GM23248 (cell line): Measurements from ENCODE around the gene DAB2IP. TPM values are rescaled to one million over a fixed set of nuclear protein-coding genes. Genes with fewer than 3 reads are reported as not detected.
A peak's percentile ranks its signal among the peaks of the same experiment; 100 is the strongest.

ENCODE experiments used
- DNase-seq: peaks from one replicate; pipeline ENCODE4 v3.0.0-alpha.2; 2015
- H2AFZ ChIP-seq: fragments of 200-600 bp; sonication (generic); 2 replicates; pipeline ENCODE4 v1.6.1; 2016; ENCODE audit warnings: antibody characterized with exemption
- H3F3A ChIP-seq: fragments of 200-600 bp; sonication (generic); 2 replicates; pipeline ENCODE4 v1.6.1; 2016; ENCODE audit warnings: mild to moderate bottlenecking, antibody characterized with exemption, mixed run types; ENCODE audit not compliant: insufficient read depth
- H3K27ac ChIP-seq: fragments of 200-600 bp; sonication (generic); 2 replicates; pipeline ENCODE4 v1.5.1; 2016; ENCODE audit warnings: mild to moderate bottlenecking
- H3K27me3 ChIP-seq: fragments of 200-600 bp; sonication (generic); replicated peaks from 2 replicates; pipeline ENCODE4 v1.6.1; 2016; ENCODE audit warnings: mild to moderate bottlenecking; ENCODE audit not compliant: insufficient read depth
- H3K36me3 ChIP-seq: fragments of 200-600 bp; sonication (generic); 2 replicates; pipeline ENCODE4 v1.6.1; 2016; ENCODE audit warnings: low read depth, mild to moderate bottlenecking
- H3K4me1 ChIP-seq: fragments of 200-600 bp; sonication (generic); 2 replicates; pipeline ENCODE4 v1.6.1; 2016; ENCODE audit warnings: mild to moderate bottlenecking; ENCODE audit not compliant: insufficient read depth
- H3K4me2 ChIP-seq: fragments of 200-600 bp; sonication (generic); one replicate; pipeline ENCODE4 v1.6.1; 2016; ENCODE audit warnings: mild to moderate bottlenecking; ENCODE audit not compliant: unreplicated experiment
- H3K4me3 ChIP-seq: fragments of 200-600 bp; sonication (generic); 2 replicates; pipeline ENCODE4 v1.5.1; 2016; ENCODE audit warnings: mild to moderate bottlenecking
- H3K79me2 ChIP-seq: fragments of 200-600 bp; sonication (generic); 2 replicates; pipeline ENCODE4 v1.6.1; 2016; ENCODE audit warnings: mild to moderate bottlenecking; ENCODE audit not compliant: insufficient read depth
- H3K9ac ChIP-seq: fragments of 200-600 bp; sonication (generic); 2 replicates; pipeline ENCODE4 v1.6.1; 2016; ENCODE audit warnings: mild to moderate bottlenecking
- H3K9me2 ChIP-seq: fragments of 200-600 bp; sonication (generic); 2 replicates; pipeline ENCODE4 v1.6.1; 2016; ENCODE audit warnings: mixed run types, mild to moderate bottlenecking, moderate library complexity; ENCODE audit not compliant: insufficient read depth
- H3K9me3 ChIP-seq: fragments of 200-600 bp; sonication (generic); one replicate; pipeline ENCODE4 v1.6.1; 2017; ENCODE audit warnings: low read depth
- H4K20me1 ChIP-seq: fragments of 200-600 bp; sonication (generic); 2 replicates; pipeline ENCODE4 v1.6.0; 2016; ENCODE audit not compliant: insufficient read depth
- EZH2 ChIP-seq: fragments of 200-600 bp; sonication (generic); IDR thresholded peaks from 2 replicates; pipeline ENCODE4 v1.6.1; 2018; ENCODE audit warnings: antibody characterized with exemption, mild to moderate bottlenecking; ENCODE audit not compliant: insufficient read depth, poor library complexity, severe bottlenecking
- EZH2phosphoT487 ChIP-seq: fragments of 200-600 bp; sonication (generic); IDR thresholded peaks from 2 replicates; pipeline ENCODE4 v1.6.1; 2018; ENCODE audit warnings: antibody characterized with exemption, moderate library complexity, mild to moderate bottlenecking, low read depth; ENCODE audit not compliant: insufficient read depth
- whole genome bisulfite sequencing, 2 experiments: methylation state at CpG; one replicate each; pipeline ENCODE4 v1.1.6; 2015 to 2017; ENCODE audit warnings: low lambda C conversion rate in 2 of 2, low coverage in 1 of 2; ENCODE audit errors: missing lambda C conversion rate in 2 of 2; 5-methylcytosine and 5-hydroxymethylcytosine counted together
- in situ Hi-C: fragments of 300-500 bp; cut with MboI; formaldehyde crosslinking; loops from 2 replicates; pipeline ENCODE4 v1.15.0; 2020
- polyA plus RNA-seq: library from polyadenylated mRNA; unstranded; fragments of >200 nt; fragmentation: Nextera tagmentation; extraction: Ambion mirVana; gene quantifications from 2 replicates; pipeline ENCODE4 v1.2.1, GENCODE V29; 2016
- total RNA-seq: library from RNA; depleted of rRNA; stranded (reverse); fragments of >200 nt; shearing (Covaris generic); gene quantifications from 2 replicates; pipeline ENCODE4 v1.2.3, GENCODE V29; 2014

Gene DAB2IP
- total and polyA plus RNA-seq, 2 experiments from 2014 or later: 2.6 to 19.7 TPM

- Histone ChIP-seq H3K9me3 (no peaks in the 10 kb centered on the region), H3K9me2 (no peaks in the 10 kb centered on the region), H3F3A (no peaks in the 10 kb centered on the region), H3K27ac (no peak overlapping the region), H3K9ac (no peak overlapping the region), H3K27me3 (peaks cover 2% of the 10 kb centered on the region; the same call in 1 of the 2 replicates), H3K4me2 (no peak overlapping the region), H3K36me3 (no peaks in the 10 kb centered on the region), H2AFZ (no peak overlapping the region), H3K4me3 (no peak overlapping the region), H4K20me1 (no peaks in the 10 kb centered on the region), H3K79me2 (no peaks in the 10 kb centered on the region), H3K4me1 (no peaks in the 10 kb centered on the region)
- TF ChIP-seq EZH2phosphoT487 (no peak), EZH2 (no peak)
- WGBS, 2 experiments: 75 to 77% methylated on average over 7 of the region's 7 CpGs
- in situ Hi-C loops: no loop called here
- no peak for DNase-seq
These were observed 12.2 kb downstream of the DAB2IP start for GRCh38 chr9:121663591-121663990.

GRCh38 chr9:121666294-121666693 is 14.9 kb downstream of the DAB2IP start:
- H3K4me1 ChIP-seq: no peaks in the 10 kb centered on the region
- no peak for TF ChIP-seq EZH2
- TF ChIP-seq EZH2phosphoT487: no peak
- H3K27me3 ChIP-seq: no peaks in the 10 kb centered on the region
- H3K79me2 ChIP-seq: no peaks in the 10 kb centered on the region
- in situ Hi-C loops: no loop called here
- 67 to 84% methylated on average over 4 to 8 of the region's 8 CpGs for WGBS, 2 experiments
- no peaks in the 10 kb centered on the region for H3K9me3 ChIP-seq
- H3K36me3 ChIP-seq: no peaks in the 10 kb centered on the region
- no peak overlapping the region for H2AFZ ChIP-seq
- H3K27ac ChIP-seq: no peak overlapping the region
- H3K4me3 ChIP-seq: no peak overlapping the region
- peaks cover under 1% of the 10 kb centered on the region; the same call in 1 of the 2 replicates for H3F3A ChIP-seq
- H3K4me2 ChIP-seq: no peak overlapping the region
- H3K9ac ChIP-seq: no peak overlapping the region
- no peak for DNase-seq
- H3K9me2 ChIP-seq: no peaks in the 10 kb centered on the region
- H4K20me1 ChIP-seq: no peaks in the 10 kb centered on the region

- Histone ChIP-seq H3K9me2 (no peaks in the 10 kb centered on the region), H3K27me3 (no peaks in the 10 kb centered on the region), H3K9ac (no peak overlapping the region), H3K9me3 (no peaks in the 10 kb centered on the region), H3K4me3 (no peak overlapping the region), H3K79me2 (no peaks in the 10 kb centered on the region), H4K20me1 (no peaks in the 10 kb centered on the region), H3K4me2 (no peak overlapping the region), H3F3A (peaks cover 10% of the 10 kb centered on the region; the same call in 1 of the 2 replicates), H2AFZ (no peak overlapping the region), H3K4me1 (no peaks in the 10 kb centered on the region), H3K27ac (no peak overlapping the region), H3K36me3 (no peaks in the 10 kb centered on the region)
- no peak for TF ChIP-seq EZH2phosphoT487
- no peak for TF ChIP-seq EZH2
- DNase-seq: no peak
- 87% methylated on average over 6 of the region's 6 CpGs for WGBS, 2 experiments
- in situ Hi-C loops: no loop called here
These were observed 15.8 kb downstream of the DAB2IP start for GRCh38 chr9:121667214-121667613.

- DNase-seq: no peak
- no peaks in the 10 kb centered on the region for H3K9me2 ChIP-seq
- no peaks in the 10 kb centered on the region for H4K20me1 ChIP-seq
- no peak overlapping the region for H3K4me2 ChIP-seq
- 82 to 86% methylated on average over 9 of the region's 9 CpGs for WGBS, 2 experiments
- H3K79me2 ChIP-seq: no peaks in the 10 kb centered on the region
- no peaks in the 10 kb centered on the region for H3K36me3 ChIP-seq
- no peaks in the 10 kb centered on the region for H3K27me3 ChIP-seq
- in situ Hi-C loops: no loop called here
- no peak overlapping the region for H3K4me3 ChIP-seq
- no peak for TF ChIP-seq EZH2
- no peaks in the 10 kb centered on the region for H3K4me1 ChIP-seq
- H3K27ac ChIP-seq: no peak overlapping the region
- no peaks in the 10 kb centered on the region for H3K9me3 ChIP-seq
- no peak overlapping the region for H3K9ac ChIP-seq
- H3F3A ChIP-seq: peaks cover 12% of the 10 kb centered on the region; the same call in 1 of the 2 replicates
- H2AFZ ChIP-seq: no peak overlapping the region
These were observed 16.5 kb downstream of the DAB2IP start for GRCh38 chr9:121667890-121668289.

- Histone ChIP-seq H3K9me3 (no peaks in the 10 kb centered on the region), H3K9me2 (no peaks in the 10 kb centered on the region), H3F3A (peaks cover 12% of the 10 kb centered on the region; the same call in 1 of the 2 replicates), H2AFZ (no peak overlapping the region), H3K27ac (no peak overlapping the region), H3K9ac (no peak overlapping the region), H3K4me3 (no peak overlapping the region), H3K4me2 (no peak overlapping the region), H3K27me3 (no peaks in the 10 kb centered on the region), H3K36me3 (no peaks in the 10 kb centered on the region), H3K79me2 (no peaks in the 10 kb centered on the region), H4K20me1 (no peaks in the 10 kb centered on the region), H3K4me1 (peaks cover 9% of the 10 kb centered on the region)
- DNase-seq: peak; percentile 71
- WGBS, 2 experiments: 23 to 35% methylated on average over 5 of the region's 5 CpGs
- TF ChIP-seq EZH2 (no peak), EZH2phosphoT487 (no peak)
- in situ Hi-C loops: no loop called here
These were observed 19.0 kb downstream of the DAB2IP start for GRCh38 chr9:121670431-121670830.
